GM19397 (cell line): ENCODE measurements around the gene RBM6.
"Not testable (repeated sequence)": the region's sequence is repeated elsewhere in the genome, so short reads cannot be mapped to it uniquely, and the experiment has no call there.

Experiments used
- ATAC-seq: cut with Tn5 transposase; IDR thresholded peaks from one replicate; pipeline ENCODE4 v1.9.1; 2021; ENCODE audit warnings: mild to moderate bottlenecking, moderate library complexity; ENCODE audit not compliant: unreplicated experiment

RBM6 gene

GRCh38 chr3:50084951-50085350, 145.0 kb downstream of the RBM6 start:
- not testable (repeated sequence) for ATAC-seq

- ATAC-seq: peak; percentile 95
Observed at GRCh38 chr3:50088725-50089608, 149.0 kb downstream of the RBM6 start, which contains the start of gene RBM5. TSS of gene RBM5 (plus strand) at chr3:50088919. CDS start at chr3:50090435, 1,516 bp downstream.

- ATAC-seq: no peak
Observed at GRCh38 chr3:50089609-50089945, 149.6 kb downstream of the RBM6 start.

- ATAC-seq: no peak
Observed at GRCh38 chr3:50090984-50091383, 151.0 kb downstream of the RBM6 start.

GRCh38 chr3:50095352-50095998, 155.5 kb downstream of the RBM6 start:
- no peak for ATAC-seq

- ATAC-seq: no peak
Observed at GRCh38 chr3:50100386-50100785, 160.4 kb downstream of the RBM6 start.

- ATAC-seq: no peak
Observed at GRCh38 chr3:50100956-50101845, 161.3 kb downstream of the RBM6 start.

GRCh38 chr3:50102558-50102957, 162.6 kb downstream of the RBM6 start:
- no peak for ATAC-seq

- ATAC-seq: no peak
Observed at GRCh38 chr3:50111757-50112156, 171.8 kb downstream of the RBM6 start.

- no peak for ATAC-seq
Observed at GRCh38 chr3:50112462-50112861, 172.5 kb downstream of the RBM6 start.

- ATAC-seq: no peak
Observed at GRCh38 chr3:50117120-50117519, 177.2 kb downstream of the RBM6 start.

- ATAC-seq: no peak
Observed at GRCh38 chr3:50118237-50118636, 178.3 kb downstream of the RBM6 start.

GRCh38 chr3:50119786-50120185, 179.8 kb downstream of the RBM6 start:
- ATAC-seq: no peak

- no peak for ATAC-seq
Observed at GRCh38 chr3:50120364-50121071, 180.6 kb downstream of the RBM6 start.

GRCh38 chr3:50121072-50122032, 181.4 kb downstream of the RBM6 start:
- ATAC-seq: peak; percentile 51

GRCh38 chr3:50122071-50122470, 182.1 kb downstream of the RBM6 start:
- ATAC-seq: no peak

GRCh38 chr3:50122661-50123391, 182.9 kb downstream of the RBM6 start:
- ATAC-seq: no peak

- ATAC-seq: no peak
Observed at GRCh38 chr3:50123394-50124051, 183.6 kb downstream of the RBM6 start.
